ENCODE results near the gene IGF2BP1. TPM values are rescaled to one million over a fixed set of nuclear protein-coding genes. Genes with fewer than 3 reads are reported as not detected.
"Not testable (repeated sequence)": the region's sequence is repeated elsewhere in the genome, so short reads cannot be mapped to it uniquely, and the experiment has no call there.

The IGF2BP1 gene
- total RNA-seq, 1 donor from 2014 or later: 0.82 TPM

DNA sequence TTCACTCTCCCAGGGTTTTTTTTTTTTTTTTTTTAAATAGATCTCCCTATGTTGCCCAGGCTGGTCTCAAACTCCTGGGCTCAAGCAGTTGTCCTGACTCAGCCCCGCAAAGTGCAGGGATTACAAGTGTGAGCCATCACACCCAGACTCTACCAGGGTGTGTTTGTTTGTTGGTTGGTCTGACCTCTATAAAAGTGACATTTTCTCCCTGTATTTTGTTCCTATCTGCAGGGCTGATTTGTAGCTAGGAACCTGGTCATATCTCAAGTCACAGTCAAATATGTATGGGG is 89.1 kb downstream of the IGF2BP1 start:
- no peak for DNase-seq (ENCODE audit: low spot score in 2 of 2)
- no peak for FAIRE-seq

GRCh38 chr17:49086649-49087048 is 89.5 kb downstream of the IGF2BP1 start:
- DNase-seq (ENCODE audit: low spot score in 2 of 2) (no peak), FAIRE-seq (no peak)

DNA sequence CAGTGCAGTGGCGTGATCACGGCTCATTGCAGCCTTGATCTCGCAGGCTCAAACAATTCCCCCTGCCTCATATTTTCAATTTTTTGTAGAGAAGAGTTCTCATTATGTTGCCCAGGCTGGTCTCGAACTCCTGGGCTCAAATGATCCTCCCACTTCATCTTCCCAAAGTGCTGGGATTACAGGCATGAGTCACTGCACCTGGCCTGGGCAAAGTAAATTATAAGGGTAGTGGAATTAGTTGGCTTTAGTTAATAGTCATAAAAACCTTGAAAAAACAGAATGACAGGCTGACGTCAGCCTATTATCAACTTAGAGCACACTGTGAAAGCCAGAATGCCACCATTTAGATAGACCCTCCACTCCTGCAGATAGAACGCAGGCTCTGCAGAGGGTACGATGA is 91.9 kb downstream of the IGF2BP1 start:
- FAIRE-seq: no peak
- DNase-seq (ENCODE audit: low spot score in 2 of 2): no peak

- FAIRE-seq (no peak), DNase-seq (ENCODE audit: low spot score in 2 of 2) (no peak)
Observed at GRCh38 chr17:49090878-49091594, 93.9 kb downstream of the IGF2BP1 start.

GRCh38 chr17:49093131-49093530 is 95.9 kb downstream of the IGF2BP1 start:
- DNase-seq (ENCODE audit: low spot score in 2 of 2) (no peak), FAIRE-seq (no peak)

- DNase-seq (ENCODE audit: low spot score in 2 of 2) (no peak), FAIRE-seq (no peak)
Observed at GRCh38 chr17:49100601-49101000, 103.4 kb downstream of the IGF2BP1 start.

DNA sequence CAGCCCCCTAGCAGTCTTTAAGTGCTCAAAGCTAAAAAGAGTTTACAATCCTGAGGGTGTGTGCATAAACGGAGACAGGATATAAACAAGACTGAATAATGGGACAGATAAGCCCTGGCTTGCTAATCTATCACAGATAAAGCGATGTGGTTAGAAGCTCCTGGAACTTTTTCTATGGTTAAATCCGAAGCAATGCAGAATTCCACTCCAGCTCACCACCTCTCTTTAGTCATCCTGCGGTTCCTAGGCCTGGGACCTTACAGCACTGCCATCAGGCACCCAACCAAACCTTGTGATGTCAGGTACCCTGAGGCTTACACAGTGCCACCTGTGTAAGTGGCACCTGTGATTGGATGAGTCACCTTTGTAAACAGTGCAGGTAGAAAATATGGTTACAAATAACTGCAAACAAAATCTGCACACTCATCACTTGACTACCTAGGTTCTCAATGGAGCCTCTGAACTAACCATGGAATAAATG is 103.9 kb downstream of the IGF2BP1 start:
- FAIRE-seq (no peak), DNase-seq (ENCODE audit: low spot score in 2 of 2) (no peak)

DNA sequence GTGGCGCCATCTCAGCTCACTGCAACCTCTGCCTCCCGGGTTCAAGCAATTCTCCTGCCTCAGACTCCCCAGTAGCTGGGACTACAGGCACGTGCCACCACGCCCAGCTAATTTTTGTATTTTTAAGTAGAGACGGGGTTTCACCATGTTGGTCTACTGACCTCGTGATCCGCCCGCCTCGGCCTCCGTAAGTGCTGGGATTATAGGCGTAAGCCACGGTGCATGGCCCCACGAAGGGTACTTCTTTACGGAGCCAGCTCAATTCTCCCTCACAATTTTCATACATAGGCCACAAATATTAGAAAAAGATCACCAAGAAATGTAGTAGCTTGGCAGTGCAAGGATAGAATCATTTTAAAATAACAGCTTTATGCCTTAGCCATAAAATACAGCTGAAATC is 106.2 kb downstream of the IGF2BP1 start:
- not testable (repeated sequence) for FAIRE-seq; DNase-seq (ENCODE audit: low spot score in 2 of 2)

- no peak for FAIRE-seq
Observed at GRCh38 chr17:49104511-49105074, 107.4 kb downstream of the IGF2BP1 start.

More at GRCh38 chr17:49104511-49105074, 107.4 kb downstream of the IGF2BP1 start:
- DNase-seq (ENCODE audit: low spot score in 2 of 2): no peak

Small RNA genes within 50 kb of the gene (small RNA-seq; reads per million reads assigned to genes)
- not detected for gene RF00017
- gene RF01210: not detected
- 0.13 reads per million for gene RNU1-42P
- not detected for gene RNU6-826P

Other genes with a start within 250 kb of the IGF2BP1 start
- not detected for gene TTLL6, start 180.2 kb upstream of the IGF2BP1 start, total RNA-seq
- gene CALCOCO2, start 166.3 kb upstream of the IGF2BP1 start, total RNA-seq: 9.0 TPM
- gene ATP5MC1, start 104.6 kb upstream of the IGF2BP1 start, total RNA-seq: 29.3 TPM
- 52.2 TPM for gene UBE2Z, start 89.0 kb upstream of the IGF2BP1 start, total RNA-seq
- gene SNF8, start 52.5 kb upstream of the IGF2BP1 start, total RNA-seq: 43.6 TPM
- gene GIP, start 28.8 kb upstream of the IGF2BP1 start, total RNA-seq: not detected
- gene B4GALNT2, start 135.4 kb downstream of the IGF2BP1 start, total RNA-seq: not detected
- not detected for gene GNGT2, start 213.2 kb downstream of the IGF2BP1 start, total RNA-seq
- 0.41 TPM for gene ABI3, start 213.3 kb downstream of the IGF2BP1 start, total RNA-seq
- gene PHOSPHO1, start 233.4 kb downstream of the IGF2BP1 start, total RNA-seq: 1.6 TPM